Measurements from ENCODE around the gene SNX17.
A peak's percentile ranks its signal among the peaks of the same experiment; 100 is the strongest.

Gene SNX17

DNA sequence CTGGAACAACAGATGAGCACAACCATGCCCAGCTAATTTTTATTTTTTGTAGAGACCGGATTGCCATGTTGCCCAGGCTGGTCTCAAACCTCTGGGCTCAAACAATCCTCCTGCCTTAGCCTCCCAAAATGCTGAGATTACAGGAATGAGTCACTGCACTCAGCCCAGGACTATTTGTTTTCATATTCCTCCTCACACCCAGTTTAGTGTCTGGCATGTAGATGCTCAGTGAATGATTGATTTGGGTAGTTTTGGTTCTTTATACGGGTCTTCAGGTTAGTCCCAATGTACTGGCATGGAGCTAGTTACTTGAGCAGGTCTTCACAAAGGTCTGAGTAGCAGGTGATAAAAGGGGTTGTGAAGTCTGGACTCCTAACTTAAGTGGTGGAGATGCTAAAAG is 6.5 kb upstream of the SNX17 start:
- no peak for DNase-seq (ENCODE audit: low read depth)

DNA sequence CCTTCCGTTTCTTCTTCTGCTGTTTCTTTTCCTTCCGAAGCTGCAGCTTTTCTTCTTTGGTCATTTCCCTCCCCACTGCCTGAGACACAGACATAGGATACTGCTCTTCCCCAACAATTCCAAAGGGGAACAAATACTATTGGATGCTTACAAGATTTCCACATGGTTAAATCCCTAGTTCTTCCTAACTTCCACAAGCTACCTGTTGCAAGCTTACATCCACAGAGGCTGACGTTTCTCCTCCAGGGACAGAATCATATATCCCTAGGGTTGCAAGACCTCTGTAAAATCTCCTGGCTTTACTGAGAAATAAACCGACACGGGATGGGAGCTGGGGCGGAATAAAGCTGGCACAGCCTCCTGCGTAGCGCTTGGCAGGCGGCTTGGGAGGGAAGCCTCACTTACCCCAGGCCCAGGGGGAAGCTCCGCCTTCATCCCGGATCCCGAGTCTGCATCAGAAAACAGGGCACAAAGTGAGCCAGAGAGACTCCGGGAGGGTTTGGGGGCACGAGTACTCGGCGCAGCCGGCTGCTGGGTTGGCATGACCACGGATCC is 868 bp upstream of the SNX17 start:
- DNase-seq (ENCODE audit: low read depth) = no peak

DNA sequence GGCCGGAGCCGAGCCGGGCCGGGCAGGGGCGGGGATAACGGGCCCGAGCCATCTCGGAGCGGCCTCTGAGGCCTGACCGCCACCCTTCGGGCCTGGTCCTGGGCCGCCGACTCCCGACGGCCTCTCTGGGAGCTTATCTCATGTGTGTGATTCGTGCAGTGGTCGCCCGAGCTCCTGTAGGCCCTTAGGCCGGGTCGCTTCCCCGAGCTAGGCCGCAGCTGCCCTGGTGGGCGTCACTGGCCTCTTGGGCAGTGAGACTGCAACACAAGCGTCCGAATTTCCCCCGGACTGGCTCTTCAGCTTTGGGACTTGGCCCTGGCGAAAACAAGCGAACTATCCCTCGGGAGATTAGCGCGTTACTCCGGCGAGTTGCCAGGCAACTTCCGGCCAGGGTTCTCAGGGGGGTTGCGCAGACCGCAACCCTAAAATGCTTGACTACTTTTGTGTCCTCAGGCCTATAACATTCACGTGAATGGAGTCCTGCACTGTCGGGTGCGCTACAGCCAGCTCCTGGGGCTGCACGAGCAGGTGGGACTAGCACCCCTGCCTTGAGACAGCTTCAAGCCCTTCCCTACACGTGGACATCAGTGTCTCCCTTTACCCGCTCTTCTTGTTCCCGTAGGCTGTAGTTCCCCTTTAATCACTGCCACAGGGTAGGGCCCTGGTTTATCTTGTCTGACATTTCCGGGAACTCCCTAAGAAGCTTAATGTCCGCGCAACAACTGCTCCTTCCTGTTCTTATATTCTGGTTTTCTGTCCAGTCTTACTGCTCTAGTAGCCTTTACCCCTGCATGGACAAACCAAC is 602 bp downstream of the SNX17 start:
- DNase-seq (ENCODE audit: low read depth) = no peak

DNA sequence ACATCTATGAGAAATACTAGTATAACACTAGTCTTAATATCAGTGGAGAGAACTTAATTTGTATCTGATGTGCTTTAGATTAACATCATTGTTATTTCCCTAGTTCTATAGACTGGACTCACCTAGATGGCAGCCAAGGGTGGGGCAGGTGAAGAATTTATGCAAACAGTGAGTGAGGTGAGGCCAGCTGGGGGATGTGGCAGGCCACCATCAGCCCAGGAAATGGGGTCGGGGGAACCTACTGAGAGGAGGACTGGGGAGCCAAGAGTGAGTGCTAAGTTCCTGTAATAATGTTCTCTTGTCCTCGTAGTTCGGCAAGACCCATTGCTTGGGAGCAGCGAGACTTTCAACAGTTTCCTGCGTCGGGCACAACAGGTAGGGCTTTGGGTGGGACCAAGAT is 2.5 kb downstream of the SNX17 start:
- DNase-seq (ENCODE audit: low read depth) = no peak

DNA sequence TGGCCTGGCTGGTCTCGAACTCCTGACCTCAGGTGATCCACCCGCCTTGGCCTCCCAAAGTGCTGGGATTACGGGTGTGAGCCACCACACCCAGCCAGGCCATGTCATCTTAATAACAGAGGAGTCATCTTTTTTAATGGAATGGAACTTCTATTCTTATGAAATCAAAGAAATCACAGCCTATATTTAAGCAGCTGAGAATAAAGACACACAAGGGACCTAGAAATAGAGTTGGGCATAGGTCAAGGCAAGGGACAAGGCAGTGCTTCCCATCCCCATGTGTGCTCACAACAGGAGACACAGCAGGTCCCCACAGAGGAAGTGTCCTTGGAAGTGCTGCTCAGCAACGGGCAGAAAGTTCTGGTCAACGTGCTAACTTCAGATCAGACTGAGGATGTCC is 3.2 kb downstream of the SNX17 start:
- DNase-seq (ENCODE audit: low read depth) = no peak

DNA sequence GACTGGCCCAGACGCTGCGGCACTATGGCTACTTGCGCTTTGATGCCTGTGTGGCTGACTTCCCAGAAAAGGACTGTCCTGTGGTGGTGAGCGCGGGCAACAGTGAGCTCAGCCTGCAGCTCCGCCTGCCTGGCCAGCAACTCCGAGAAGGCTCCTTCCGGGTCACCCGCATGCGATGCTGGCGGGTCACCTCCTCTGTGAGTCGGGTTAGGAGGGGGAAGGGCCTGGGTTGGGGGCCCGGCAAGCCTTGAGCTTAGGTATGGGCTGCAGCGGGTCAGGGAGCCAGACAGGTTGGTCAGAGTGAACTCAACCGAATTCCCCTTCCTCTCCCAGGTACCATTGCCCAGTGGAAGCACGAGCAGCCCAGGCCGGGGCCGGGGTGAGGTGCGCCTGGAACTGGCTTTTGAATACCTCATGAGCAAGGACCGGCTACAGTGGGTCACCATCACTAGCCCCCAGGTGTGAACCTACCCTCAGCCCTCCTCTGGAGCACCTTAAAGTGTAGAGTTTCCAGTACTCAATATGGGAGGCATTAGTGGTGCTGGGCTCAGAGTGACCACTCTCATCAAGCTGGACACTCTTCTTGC is 5.2 kb downstream of the SNX17 start:
- no peak for DNase-seq (ENCODE audit: low read depth)

DNA sequence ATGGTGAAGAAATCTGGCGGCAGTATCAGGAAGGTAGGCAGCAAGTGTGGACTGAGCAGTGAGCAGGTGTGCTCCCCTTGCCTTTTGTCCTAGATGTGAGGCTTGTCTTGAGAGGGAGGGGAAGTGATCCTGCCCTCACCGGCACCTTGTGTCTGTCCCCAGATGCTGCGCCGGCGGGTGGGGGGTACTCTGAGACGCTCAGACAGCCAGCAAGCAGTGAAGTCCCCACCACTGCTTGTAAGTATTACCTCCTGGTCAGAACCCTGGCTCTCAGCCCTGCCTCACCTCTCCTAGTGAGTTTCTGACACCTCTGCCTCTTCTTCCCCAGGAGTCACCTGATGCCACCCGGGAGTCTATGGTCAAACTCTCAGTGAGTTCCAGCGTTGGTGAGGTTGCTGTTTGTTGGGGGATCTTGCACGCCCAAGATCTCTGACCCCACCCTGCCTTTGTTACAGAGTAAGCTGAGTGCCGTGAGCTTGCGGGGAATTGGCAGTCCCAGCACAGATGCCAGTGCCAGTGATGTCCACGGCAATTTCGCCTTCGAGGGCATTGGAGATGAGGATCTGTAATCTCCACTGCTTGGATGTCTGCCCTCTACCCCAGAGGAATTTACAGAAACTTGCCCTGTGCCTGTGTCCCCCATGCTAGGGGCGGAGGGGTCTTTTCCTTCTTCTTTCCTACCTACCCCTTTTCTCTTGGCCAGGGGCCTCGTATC is 5.9 kb downstream of the SNX17 start:
- no peak for DNase-seq (ENCODE audit: low read depth)

DNA sequence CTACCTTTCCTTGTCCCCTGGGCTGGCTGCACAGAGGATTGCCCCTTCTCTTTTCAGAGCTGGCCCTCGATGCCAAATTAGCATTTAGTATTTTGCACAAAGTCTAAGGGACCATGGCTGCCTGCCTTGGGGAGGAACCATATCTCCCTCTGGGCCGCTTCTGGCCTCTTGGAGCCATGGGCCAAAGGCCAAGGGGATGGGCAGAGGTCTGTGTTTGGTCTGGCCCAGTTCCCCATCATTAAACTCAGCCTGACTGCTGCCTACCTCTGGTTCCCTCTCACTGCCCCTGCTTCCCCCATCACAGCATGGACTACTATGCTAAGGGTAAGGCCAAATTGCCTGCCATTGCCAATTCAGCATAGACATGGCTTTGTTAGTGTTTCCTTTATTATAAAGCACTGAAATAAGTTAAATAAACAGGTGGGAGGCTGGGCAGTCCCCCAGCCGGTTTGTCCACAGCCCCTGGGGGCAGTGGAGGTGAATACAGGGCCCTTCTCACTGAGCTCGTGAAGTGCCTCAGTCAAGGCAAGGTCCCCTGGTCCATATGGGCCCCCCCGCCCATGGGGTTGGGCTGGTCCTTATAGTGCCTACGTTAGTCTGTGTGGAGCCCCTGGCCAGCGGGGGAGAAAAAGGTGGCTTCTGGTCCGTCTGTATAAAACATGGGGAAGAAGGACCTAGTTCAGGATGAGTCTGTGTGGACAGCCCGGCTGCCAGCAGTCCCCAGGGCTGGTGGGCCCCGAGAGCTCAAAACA is 6.6 kb downstream of the SNX17 start:
- no peak for DNase-seq (ENCODE audit: low read depth)

DNA sequence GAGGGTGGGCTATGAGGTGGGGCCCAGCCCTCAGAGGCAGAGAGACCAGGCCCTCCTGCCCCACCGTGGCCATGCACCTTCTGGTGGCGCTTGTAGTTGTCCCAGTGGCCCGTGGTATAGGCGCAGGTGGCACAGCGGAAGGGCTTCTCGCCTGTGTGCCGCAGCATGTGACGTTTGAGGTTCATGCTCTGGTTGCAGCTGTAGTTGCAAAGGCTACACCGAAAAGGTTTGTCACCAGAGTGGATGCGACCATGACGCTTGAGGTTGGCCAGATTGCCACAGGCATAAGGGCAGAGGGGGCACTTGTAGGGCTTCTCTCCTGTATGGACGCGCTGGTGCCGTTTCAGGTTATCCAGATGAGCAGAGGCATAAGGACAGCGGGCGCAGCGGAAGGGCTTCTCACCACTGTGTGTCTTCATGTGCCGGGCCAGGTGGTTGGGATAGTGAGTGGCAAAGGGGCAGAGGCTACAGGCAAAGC is 7.2 kb downstream of the SNX17 start:
- no peak for DNase-seq (ENCODE audit: low read depth)

DNA sequence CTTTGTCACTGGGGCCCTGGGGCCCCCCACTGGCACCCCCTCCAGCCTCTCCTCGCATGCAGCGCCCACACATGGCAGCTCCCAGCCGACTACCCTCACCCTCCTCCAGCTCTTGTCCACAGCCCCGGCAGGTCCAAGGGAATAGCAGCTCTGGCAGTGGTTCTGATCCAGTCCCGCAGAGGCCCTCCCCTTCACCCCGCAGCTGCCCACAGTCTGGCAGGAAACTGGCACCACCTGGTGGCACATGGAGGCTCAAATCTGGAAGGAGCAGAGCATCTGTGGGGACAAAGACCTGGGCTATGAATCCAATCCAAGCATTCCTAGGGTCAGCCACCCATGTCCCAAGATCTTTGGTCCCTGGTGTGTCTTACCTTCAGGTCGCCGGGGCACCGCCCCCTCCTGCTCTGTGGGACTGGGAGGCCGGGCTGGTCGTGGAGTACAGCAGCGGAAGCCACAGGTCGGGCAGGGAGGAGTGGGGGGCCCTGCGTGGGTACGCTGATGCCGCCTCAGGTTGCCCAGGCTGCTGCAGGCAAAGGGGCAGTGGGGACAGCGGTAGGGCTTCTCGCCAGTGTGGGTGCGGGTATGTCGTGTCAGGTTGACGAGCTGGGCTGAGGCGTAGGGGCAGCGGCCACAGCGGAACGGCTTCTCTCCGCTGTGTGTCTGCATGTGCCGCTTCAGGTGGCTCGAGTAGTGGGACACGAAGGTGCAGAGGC is 7.8 kb downstream of the SNX17 start:
- DNase-seq (ENCODE audit: low read depth) = no peak

DNA sequence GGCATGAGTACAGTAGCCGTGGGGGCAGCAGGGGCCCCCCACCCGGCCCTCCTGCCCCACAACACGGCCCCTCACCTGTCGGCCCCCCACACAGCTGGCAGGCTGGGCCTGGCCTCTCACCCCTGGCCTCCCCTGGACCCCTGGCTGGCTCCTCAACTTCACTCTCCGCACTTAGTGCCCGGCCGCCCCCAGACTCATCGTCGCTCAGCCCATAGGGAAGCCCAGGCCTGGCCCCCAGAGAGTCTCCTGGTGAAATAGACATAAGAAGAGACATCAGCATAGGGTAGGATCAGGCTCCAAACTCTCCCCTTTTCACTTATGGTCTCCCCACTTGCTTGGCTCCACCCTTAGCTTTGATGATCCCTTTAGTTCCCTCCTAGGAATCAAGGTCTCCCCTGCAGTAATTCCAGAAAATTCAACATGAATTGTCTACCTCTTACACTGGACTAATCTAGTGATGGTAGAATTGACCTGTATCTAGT is 8.4 kb downstream of the SNX17 start:
- DNase-seq (ENCODE audit: low read depth) = no peak

DNA sequence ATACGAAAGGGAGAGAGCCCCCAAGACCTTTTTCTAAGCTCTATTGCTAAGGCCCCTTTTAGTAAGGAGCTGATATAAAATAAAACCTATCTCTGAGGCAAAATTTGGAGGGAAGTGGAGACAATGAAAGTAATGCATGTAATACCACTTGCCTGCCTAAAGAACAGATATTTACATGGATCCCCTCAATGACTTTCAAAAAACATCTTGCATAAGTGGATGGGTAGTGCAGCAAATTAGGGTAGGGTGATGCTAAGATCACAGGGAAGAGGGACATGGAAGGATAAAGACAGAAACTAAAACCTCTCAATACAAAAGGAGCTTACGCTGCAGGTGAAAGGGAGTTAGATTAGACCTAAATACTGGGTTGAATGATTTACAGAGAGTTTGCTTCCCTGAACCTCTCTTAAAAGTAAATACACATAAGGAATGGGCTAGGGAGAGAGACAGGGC is 9.0 kb downstream of the SNX17 start:
- DNase-seq (ENCODE audit: low read depth) = no peak

DNA sequence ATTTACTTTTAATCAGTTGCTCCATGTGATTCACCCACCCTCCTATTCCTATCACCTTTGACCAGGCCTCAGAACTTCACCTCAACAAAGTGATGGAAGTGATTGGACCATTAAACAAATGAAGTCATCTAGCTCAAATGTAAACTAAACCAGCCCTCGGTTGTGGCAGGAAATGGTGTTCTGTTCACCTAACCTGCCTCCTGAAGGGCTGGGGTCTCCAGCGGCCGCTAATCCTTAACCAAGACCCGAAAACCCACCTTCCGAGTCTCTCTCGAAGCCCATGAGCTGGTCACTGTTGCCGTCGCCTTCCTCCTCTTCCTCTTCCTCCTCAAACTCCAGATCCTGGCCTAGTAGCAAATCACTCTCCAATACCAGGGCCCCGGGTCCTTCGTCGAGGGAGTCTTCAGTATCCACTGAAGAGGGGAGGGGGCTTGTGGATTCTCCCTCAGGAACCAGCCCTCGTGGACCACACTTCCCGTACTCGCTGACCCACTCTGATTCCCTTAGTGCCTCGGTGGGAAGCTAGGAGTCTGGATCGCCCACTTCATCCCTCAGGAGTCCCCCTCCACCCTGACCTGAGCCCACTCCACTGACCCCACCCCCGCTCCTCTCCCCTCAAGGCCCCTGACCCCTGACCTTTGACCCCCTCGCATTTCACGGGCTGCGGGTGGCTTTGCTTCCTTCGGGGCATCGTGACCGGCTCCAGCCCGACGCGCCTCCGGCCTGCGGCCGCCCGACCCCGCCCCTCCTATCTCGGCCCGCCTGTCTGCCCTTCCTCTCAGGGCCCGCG is 9.6 kb downstream of the SNX17 start:
- DNase-seq (ENCODE audit: low read depth) = no peak

DNA sequence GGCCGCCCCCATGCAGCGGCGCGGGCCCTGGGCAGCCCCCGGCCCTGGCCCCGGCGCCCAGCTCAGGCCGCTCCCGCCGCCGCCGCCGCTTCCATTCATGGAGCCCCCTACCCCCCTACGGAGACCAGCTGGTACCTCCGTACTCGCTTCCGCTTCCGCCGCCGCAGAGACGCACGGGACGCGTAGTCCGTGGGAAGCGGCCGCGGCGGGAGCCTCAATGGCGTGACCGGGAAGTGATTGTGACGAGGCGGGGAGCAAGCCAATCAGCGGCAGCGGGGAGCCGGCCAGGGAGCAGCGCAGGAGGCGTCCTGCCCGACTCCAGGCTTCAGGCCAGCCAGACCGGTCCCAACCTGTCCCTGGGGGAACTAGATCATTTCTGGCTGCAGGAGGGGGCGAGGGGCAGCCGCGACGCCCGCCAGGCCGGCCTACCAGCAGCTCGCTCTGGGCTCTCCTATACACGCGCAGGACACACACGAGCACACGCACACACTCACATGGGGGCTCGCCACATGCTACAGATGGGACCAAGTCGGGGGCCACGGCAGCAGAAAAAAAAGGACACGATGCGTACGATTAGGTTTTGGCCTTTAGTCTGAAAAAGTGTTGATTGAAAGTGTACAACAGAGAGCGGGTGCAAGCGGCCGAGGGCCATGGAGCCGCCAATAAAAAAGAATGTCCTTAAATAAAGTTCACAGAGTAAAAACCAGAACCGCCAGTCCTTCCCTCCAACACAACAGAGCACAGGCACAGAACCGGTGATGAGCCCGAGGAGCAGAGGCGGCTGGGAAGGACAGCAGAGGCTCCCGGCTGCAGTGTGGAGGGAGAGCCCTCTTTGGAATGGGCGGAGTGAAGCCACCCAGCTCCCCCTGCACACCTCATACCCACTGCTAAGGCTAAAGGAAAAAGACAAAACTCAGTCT is 10.5 kb downstream of the SNX17 start, which contains the start of gene ZNF513:
Gene ZNF513 (minus strand): TSS at position 109 of the 920 bp plus-strand sequence. CDS start 208 bp downstream, outside the sequence.
- DNase-seq (ENCODE audit: low read depth) = peak; percentile 80

DNA sequence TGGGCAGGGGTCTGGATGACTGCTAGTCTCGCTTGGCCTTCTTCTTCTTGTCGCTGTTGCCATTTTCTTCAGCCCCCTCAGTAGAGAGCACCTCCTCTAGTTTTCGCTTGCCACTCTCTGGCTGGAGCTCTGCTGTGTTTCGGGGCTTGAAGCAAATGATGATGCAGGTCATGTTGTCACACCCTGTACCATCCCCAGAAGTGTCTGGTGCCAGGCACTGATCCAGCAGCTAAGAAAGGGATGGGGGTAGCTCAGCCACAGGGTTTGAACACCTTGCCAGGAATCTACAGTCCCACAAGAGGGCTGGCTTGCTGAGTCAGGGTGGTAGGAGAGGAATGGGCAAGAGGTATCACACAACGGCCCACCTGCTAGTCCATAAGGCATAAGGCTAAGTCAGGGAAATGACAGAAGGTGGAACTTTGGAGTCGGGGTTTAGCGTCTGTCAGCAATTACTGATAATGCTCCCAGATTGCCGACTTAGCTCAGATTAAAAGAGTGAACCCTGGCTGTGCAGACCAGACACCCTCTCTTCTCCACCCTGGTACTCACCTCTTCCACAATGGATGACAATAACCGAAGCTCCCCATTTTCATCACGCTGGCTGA is 11.3 kb downstream of the SNX17 start:
- DNase-seq (ENCODE audit: low read depth) = no peak

DNA sequence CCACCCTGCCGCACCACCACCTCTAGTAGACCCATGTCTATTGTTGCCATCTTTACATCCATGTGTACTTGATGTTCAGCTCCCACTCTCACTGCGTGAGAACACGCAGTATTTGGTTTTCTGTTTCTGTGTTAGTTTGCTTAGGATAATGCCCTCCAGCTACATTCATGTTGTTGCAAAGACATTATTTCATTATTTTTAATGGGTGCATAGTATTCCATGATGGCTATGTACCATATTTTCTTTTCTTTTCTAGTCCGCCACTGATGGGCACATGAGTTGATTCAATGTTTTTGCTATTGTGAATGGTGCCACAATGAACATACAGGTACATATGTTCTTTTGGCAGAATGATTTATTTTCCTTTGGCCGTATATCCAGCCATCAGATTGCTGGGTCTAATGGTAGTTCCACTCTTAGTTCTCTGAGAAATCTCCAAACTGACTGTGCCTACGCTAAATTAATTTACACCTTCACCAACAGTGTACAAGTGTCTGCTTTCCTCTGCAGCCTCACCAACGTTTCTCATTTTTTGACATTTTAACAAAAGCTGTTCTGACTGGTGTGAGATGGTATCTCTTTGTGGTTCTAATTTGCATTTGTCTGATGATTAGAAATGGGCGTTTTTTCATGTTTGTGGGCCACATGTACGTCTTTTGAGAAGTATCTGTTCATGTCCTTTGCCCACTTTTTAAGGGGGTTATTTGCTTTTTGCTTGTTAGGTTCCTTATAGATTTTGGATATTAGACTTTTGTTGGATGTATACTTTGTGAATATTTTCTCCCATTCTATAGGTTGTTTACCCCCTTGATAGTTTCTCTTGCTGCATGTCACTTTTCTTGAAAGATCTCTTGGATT is 20.6 kb downstream of the SNX17 start:
- DNase-seq (ENCODE audit: low read depth) = no peak

DNA sequence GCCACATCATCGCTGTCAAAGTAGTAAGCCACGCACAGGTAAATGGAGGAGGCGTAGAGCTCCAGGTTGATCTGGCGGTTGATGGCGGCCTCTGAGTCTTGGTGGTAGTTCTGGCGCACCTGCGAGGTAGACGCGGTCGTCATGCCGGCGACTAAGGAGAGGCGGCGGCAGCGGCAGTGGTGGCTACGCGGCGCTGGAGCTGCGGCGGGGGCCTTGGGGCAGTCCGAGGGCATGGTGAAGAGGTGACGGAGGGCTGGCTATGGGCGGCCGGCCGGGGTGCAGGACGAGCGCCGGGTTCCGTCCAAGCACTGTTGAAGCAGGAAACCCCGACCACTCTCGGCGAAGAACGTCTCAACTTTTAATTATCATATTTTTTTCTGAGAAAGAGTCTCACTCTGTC is 22.8 kb downstream of the SNX17 start:
- DNase-seq (ENCODE audit: low read depth) = no peak

DNA sequence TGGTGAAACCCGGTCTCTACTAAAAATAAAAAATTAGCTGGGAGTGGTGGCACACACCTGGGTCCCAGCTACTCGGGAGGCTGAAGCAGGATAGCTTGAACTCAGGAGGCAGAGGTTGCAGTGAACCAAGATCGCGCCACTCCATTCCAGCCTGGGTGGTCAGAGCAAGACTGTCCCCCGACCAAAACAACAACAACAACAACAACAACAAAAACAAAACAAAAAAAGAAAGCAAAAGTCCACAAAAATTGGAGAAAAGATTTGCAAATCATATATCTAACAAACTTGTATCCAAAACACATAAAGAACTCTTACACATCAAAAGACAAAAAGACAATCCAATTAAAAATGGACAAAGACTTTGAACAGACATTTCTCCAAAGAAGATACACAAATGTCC is 28.5 kb downstream of the SNX17 start:
- DNase-seq (ENCODE audit: low read depth) = no peak

Measured in stimulated activated CD8-positive, alpha-beta memory T cell treated with anti-CD3 and anti-CD28 coated beads, Interleukin-12 subunit alpha, Interleukin-12 subunit beta, amount 100 ng/mL, for 4 hours (primary cell).